Activated naive CD4-positive, alpha-beta T cell treated with anti-CD3 and anti-CD28 coated beads, Interleukin-2, amount 50 U/mL, for 72 hours (primary cell): Measurements from ENCODE around the gene DMBX1. TPM values are rescaled to one million over a fixed set of nuclear protein-coding genes. Genes with fewer than 3 reads are reported as not detected.

ENCODE experiments used
- ATAC-seq, 2 donors: fragments of 150-1000 bp; cut with Tn5 transposase; 2 replicates each; pipeline ENCODE4 v1.10.0; 2021; ENCODE audit warnings: mild to moderate bottlenecking in 2 of 2, moderate library complexity in 2 of 2
- DNase-seq, 2 donors: peaks; one replicate each; pipeline ENCODE4 v3.0.0; 2021 to 2022; ENCODE audit warnings: low spot score in 2 of 2
- H3K27ac Mint-ChIP-seq, 2 donors: one replicate each; pipeline ENCODE4 v1.8.0; 2022; ENCODE audit warnings: mild to moderate bottlenecking in 2 of 2, mixed read lengths in 2 of 2
- H3K36me3 Mint-ChIP-seq, 2 donors: one replicate each; pipeline ENCODE4 v1.8.0; 2022; ENCODE audit warnings: mixed read lengths in 2 of 2
- H3K9me3 Mint-ChIP-seq, 2 donors: one replicate each; pipeline ENCODE4 v1.8.0; 2022; ENCODE audit warnings: mixed read lengths in 2 of 2
- total RNA-seq, 2 donors: library from RNA; stranded (reverse); gene quantifications; one replicate each; pipeline ENCODE4 v1.2.3, GENCODE V29; 2022

The DMBX1 gene
- total RNA-seq, 2 donors from 2014 or later = 0.09 to 0.54 TPM

GRCh38 chr1:46456411-46456963, 33.1 kb upstream of the DMBX1 start:
- no peak for DNase-seq
- Mint-ChIP-seq H3K27ac (no peak overlapping the region), H3K9me3 (no peaks in the 10 kb centered on the region), H3K36me3 (no peaks in the 10 kb centered on the region)
- no peak for ATAC-seq

DNA sequence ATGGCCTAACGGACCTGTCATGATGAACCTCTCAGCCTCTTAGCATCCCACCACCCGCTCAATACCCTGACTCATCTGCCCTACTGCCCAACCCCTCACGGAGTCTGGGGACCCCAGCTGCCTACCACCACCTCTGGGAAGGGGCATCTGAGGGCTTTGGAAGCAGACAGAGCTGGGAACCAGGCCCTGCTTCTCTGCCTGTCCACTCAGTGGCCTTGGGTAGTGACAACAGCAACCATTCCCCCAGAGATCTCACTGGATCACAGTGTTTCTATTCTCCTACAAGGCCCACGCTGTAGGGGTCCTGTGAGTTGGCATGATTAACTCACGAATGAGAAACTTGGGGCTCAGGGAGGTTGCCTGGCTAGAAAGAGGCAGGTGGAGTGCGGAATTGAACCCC, 32.5 kb upstream of the DMBX1 start:
- Mint-ChIP-seq H3K9me3 (no peaks in the 10 kb centered on the region), H3K36me3 (no peaks in the 10 kb centered on the region), H3K27ac (no peak overlapping the region)
- ATAC-seq = no peak
- no peak for DNase-seq

DNA sequence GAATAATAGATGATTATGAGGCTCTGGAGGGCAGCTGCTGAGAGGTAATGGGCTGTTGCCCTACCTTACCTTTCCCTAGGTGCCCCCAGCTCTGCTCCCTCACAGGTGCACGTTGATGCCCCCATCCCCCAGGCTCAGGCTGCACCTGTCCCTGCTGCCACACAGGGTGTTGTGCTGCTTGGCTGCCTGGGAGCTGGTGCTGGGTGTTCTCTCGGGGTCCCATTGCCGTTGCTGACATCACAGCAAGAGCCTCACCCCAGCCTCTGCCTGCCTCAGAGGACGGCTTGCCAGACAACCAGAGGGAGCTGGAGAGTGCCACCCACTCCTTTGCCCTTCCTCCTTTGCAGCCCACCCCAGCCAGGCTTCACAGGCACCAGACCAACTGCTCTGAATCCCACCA, 31.4 kb upstream of the DMBX1 start:
- DNase-seq (no peak), ATAC-seq (no peak)
- H3K9me3 Mint-ChIP-seq = no peaks in the 10 kb centered on the region
- no peak overlapping the region for H3K27ac Mint-ChIP-seq
- no peaks in the 10 kb centered on the region for H3K36me3 Mint-ChIP-seq

DNA sequence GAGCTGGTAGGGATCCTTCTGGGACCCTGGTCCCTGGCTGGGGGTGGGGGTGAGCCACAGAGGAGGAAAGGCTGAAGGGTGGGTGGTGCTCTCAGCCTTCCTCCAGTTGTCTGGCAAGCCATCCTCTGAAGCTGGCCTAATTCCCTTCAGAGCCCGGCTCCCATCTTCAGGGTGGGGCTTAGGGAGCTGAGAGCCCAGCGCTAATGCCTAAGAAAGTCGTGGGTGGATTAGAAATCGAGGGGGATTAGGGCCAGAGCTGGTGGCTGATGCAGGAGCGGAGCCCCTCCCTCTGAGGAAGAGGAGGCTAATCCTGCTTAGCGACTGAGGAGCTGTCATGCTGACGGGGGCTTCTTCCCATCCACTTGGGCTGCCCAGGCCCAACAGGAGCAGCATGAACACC, 30.8 kb upstream of the DMBX1 start:
- ATAC-seq (no peak), DNase-seq (no peak)
- Mint-ChIP-seq H3K9me3 (no peaks in the 10 kb centered on the region), H3K36me3 (no peaks in the 10 kb centered on the region), H3K27ac (no peak overlapping the region)

- Mint-ChIP-seq H3K9me3 (no peaks in the 10 kb centered on the region), H3K27ac (no peak overlapping the region), H3K36me3 (no peaks in the 10 kb centered on the region)
- ATAC-seq (no peak), DNase-seq (no peak)
These were observed 30.3 kb upstream of the DMBX1 start for GRCh38 chr1:46459315-46459714.

DNA sequence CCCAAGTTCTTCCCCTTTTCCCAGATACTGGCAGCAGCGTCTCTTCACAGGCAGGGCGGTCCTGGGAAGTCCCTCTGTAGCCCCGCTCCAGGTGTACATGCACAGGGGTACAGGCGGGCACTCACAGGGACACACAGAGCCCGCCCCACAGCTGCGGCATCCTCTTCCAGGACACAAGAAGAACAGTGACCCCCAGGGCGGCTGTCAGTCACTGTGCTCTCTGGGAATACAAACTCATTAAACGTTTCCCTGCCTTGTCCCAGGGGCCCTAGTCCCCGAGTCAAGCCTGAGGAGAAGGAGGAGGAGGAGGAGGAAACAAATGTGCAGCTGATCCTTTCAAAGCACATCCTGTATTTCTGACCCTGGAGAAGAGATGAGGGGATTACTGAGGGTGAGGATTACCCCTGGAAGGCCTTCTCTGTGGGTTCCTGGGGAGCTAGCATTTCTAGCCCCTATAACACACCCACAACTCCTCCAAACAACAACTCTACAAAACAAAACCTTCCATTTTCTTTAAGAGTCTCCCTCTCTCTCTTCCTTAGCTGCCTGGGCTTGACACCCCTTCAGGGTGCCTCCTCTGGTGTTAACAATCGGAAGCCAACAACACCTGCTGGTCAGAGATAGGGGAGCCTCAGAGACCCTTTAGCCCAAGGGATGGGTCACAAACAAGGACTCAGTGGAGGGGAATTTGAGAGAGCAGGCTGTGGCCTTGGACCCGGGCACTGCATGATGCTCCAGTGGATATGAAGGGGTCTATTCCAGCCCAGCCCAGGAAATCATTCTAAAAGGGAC, 28.4 kb upstream of the DMBX1 start:
- Mint-ChIP-seq H3K9me3 (no peaks in the 10 kb centered on the region), H3K36me3 (no peaks in the 10 kb centered on the region)

DNA sequence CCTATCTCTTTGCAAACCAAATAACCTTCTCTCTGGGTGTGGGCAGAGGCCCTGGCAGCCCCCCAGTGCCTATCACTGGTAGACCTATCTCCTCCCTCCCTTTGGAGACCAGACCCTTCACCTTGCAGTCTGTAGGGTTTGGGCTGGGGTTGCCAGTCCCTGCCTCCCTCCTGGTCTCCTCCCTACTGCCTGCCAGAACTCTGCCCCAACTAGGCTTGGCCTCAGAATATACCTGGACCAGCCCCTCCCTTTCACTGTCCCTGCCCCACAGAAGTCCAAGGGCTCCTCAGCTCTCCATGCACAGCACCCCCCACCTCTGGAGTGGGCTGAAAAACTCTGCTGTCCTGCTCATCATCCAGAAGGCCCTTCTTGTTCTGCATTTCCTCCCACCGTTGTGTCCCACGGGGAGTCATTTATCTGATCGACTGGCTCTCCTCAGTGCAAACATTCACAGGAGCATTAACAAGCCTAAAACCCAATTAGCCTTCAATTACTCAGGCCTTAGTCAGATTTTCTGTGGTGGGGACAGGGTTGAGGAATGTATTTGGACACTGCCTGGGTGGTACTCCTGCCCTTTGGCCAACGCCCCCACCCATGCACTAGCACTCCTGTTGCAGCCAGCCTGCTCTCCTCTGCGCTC, 27.7 kb upstream of the DMBX1 start:
- DNase-seq = no peak
- Mint-ChIP-seq H3K27ac (no peak overlapping the region), H3K36me3 (no peaks in the 10 kb centered on the region), H3K9me3 (no peaks in the 10 kb centered on the region)
- no peak for ATAC-seq

More for the DNA sequence above, 28.4 kb upstream of the DMBX1 start:
- DNase-seq (no peak), ATAC-seq (no peak)
- no peak overlapping the region for H3K27ac Mint-ChIP-seq

GRCh38 chr1:46464013-46464548, 25.6 kb upstream of the DMBX1 start:
- no peak overlapping the region for H3K27ac Mint-ChIP-seq
- ATAC-seq = no peak
- no peaks in the 10 kb centered on the region for H3K9me3 Mint-ChIP-seq
- DNase-seq = no peak
- no peaks in the 10 kb centered on the region for H3K36me3 Mint-ChIP-seq

- H3K9me3 Mint-ChIP-seq = no peaks in the 10 kb centered on the region
These were observed 24.7 kb upstream of the DMBX1 start for GRCh38 chr1:46464915-46465314.

DNA sequence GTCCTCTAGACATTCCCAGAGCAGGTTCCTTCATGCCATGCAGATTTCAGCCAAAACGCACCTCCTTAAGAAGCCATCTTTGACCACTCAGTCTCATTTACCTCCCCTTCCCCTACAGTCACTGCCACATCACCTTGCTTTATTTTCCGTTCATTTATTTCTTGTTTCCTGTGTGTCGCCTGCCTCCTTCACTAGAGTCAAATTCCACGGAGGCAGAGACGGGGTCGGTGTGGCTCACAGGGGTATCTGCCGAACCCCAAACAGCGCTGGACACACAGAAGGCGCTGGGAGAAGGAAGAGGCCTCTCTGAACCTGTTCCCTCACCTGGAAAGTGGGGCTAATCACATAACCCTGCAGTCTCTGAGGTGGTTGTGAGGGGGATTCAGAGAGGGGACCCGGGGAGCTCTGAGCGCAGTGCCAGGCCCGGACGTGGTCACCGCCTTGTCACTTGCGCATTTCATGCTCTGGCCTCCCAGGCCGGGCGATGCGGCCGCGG, 23.6 kb upstream of the DMBX1 start:
- Mint-ChIP-seq H3K9me3 (no peaks in the 10 kb centered on the region), H3K27ac (no peak overlapping the region), H3K36me3 (no peaks in the 10 kb centered on the region)
- no peak for ATAC-seq
- DNase-seq = no peak

More at GRCh38 chr1:46464915-46465314, 24.7 kb upstream of the DMBX1 start:
- H3K27ac Mint-ChIP-seq = no peak overlapping the region
- DNase-seq = no peak
- no peak for ATAC-seq
- H3K36me3 Mint-ChIP-seq = no peaks in the 10 kb centered on the region

- Mint-ChIP-seq H3K9me3 (no peaks in the 10 kb centered on the region), H3K36me3 (no peaks in the 10 kb centered on the region), H3K27ac (no peak overlapping the region)
- DNase-seq (peak in 1 of 2 donors; percentile 34), ATAC-seq (peak; percentile 22 to 64)
These were observed 23.0 kb upstream of the DMBX1 start for GRCh38 chr1:46466477-46467182.

DNA sequence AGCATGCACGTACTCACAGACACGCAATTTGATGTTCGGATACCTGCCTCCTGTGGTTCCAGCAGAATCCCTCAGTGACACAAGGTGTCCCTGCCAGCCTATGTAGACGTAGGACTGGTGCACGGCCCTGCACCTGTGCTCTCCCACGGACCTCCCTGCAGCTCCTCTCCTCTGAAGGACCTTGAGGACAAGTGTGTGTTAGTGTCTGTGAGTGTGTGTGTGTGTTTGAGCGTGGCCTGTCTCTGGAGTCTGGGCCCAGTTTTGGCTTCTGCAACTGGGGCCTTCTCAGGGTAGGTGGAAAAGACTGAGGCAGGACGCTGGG, 22.5 kb upstream of the DMBX1 start:
- Mint-ChIP-seq H3K36me3 (no peaks in the 10 kb centered on the region), H3K27ac (no peak overlapping the region), H3K9me3 (no peaks in the 10 kb centered on the region)
- DNase-seq (no peak), ATAC-seq (no peak)

DNA sequence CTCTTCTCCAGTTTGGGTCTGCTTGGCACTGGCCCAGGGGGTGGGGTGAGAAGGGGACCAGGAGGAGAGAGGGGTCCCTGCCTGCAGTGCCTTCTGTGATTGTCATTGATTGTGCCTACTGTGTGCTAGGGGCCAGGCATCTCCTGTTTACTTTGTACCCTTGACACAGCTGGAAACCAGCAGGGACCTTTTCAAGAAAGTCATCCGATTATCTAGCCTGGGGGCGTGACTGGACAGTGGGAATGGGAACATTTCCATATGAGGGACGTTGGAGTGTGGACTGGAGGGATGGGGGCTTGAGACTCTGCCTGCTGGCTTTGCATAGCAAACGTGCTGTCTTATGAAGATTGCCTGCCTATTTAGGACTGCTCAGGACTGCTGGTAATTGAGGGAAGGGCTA, 19.8 kb upstream of the DMBX1 start:
- no peaks in the 10 kb centered on the region for H3K36me3 Mint-ChIP-seq
- H3K9me3 Mint-ChIP-seq = no peaks in the 10 kb centered on the region
- DNase-seq (no peak), ATAC-seq (no peak)
- H3K27ac Mint-ChIP-seq = no peak overlapping the region

DNA sequence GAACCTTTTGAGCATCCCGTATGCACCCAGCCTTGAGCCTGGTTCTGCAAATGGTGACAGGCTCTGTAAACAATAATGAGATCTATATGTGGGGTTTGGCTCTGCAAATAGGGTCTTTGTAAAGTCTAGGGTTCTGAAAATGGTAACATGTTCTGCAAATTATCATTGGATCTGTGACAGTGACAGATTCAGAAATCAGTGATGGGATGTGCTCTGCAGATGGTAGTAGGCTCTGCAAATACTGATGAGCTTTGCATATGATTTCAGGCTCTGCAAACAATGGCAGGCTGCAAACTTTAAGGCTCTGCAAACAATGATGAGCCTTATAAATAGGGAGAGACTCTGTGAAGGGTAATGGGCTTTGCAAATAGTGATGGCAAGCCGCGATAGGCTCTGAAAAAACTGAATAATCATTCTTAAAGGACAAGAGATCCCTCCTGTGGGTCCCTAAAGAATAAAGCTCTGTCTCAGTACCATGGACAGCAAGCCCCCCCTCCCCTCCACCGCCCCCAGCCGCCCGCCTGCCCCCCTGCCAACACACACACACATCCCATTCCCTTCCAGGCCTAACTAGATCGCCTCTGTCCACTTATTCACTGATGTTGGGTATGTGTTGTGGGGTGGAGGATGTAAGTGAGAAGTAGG, 17.7 kb upstream of the DMBX1 start:
- Mint-ChIP-seq H3K9me3 (no peaks in the 10 kb centered on the region), H3K27ac (no peak overlapping the region), H3K36me3 (no peaks in the 10 kb centered on the region)
- ATAC-seq (no peak), DNase-seq (no peak)

DNA sequence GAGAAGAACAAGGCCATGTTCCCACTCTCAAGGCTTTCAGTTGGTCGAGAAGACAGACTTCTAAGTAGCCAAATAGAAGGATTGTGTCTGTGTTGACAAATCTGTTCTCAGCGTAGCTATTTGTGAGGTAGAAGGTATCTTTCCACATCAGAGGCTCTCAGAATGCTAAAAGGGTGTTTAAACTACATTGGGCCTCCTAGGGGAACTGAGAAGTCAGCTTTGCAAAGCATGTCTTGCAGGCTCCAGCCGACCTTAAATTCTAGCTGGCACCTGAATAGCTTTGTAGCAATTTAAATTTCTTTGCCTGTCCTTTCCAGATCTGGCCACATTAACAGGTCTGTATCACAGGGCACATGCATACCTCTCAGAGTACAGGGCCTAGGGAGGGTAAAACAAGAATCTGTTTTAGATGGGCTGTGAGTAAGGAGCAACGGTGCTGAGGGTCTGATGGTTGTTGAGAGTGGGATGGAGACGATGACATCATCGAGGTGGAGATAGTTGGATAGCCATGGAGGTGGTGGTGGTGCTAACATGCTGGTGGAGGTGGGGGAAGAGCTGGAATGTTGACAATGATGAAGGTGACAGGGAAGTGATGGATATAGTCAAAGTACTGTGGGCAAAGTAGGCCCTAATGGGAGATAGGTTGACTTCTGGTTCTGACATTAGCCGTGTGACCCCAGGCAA, 17.0 kb upstream of the DMBX1 start:
- H3K36me3 Mint-ChIP-seq = no peaks in the 10 kb centered on the region
- no peaks in the 10 kb centered on the region for H3K9me3 Mint-ChIP-seq
- no peak for ATAC-seq
- DNase-seq = no peak
- no peak overlapping the region for H3K27ac Mint-ChIP-seq

- Mint-ChIP-seq H3K27ac (no peak overlapping the region), H3K36me3 (no peaks in the 10 kb centered on the region), H3K9me3 (no peaks in the 10 kb centered on the region)
- no peak for ATAC-seq
- DNase-seq = no peak
These were observed 15.6 kb upstream of the DMBX1 start for GRCh38 chr1:46473991-46474390.
